H9 (cell line): Measurements from ENCODE around the gene PDF. TPM values are rescaled to one million over a fixed set of nuclear protein-coding genes. Genes with fewer than 3 reads are reported as not detected.

Experiments used
- DNase-seq: peaks from one replicate; pipeline ENCODE4 v3.0.0-alpha.2; 2017
- H2AFZ ChIP-seq: one replicate; pipeline ENCODE4 v1.6.1; 2013; ENCODE audit warnings: mild to moderate bottlenecking, low read length, control low read depth, moderate library complexity
- H2AK5ac ChIP-seq: 2 replicates; pipeline ENCODE4 v1.6.1; 2013; ENCODE audit warnings: low read length, control low read depth, mixed read lengths; ENCODE audit not compliant: insufficient read length
- H2BK120ac ChIP-seq: one replicate; pipeline ENCODE4 v1.6.1; 2013; ENCODE audit warnings: low read depth, mild to moderate bottlenecking, low read length, control low read depth, inconsistent platforms; ENCODE audit not compliant: poor library complexity, severe bottlenecking
- H2BK12ac ChIP-seq: 2 replicates; pipeline ENCODE4 v1.6.1; 2013; ENCODE audit warnings: low read length, control low read depth, mixed read lengths, low read depth; ENCODE audit not compliant: insufficient read length
- H2BK15ac ChIP-seq: 2 replicates; pipeline ENCODE4 v1.6.1; 2013; ENCODE audit warnings: low read depth, low read length, control low read depth
- H2BK20ac ChIP-seq: one replicate; pipeline ENCODE4 v1.6.1; 2013; ENCODE audit warnings: low read depth, mild to moderate bottlenecking, low read length, control low read depth, inconsistent platforms; ENCODE audit not compliant: poor library complexity, severe bottlenecking
- H2BK5ac ChIP-seq: 2 replicates; pipeline ENCODE4 v1.6.1; 2013; ENCODE audit warnings: low read length, control low read depth, mixed read lengths; ENCODE audit not compliant: insufficient read length
- H3K14ac ChIP-seq: 2 replicates; pipeline ENCODE4 v1.6.1; 2013; ENCODE audit warnings: low read length, control low read depth; ENCODE audit not compliant: insufficient read depth
- H3K18ac ChIP-seq: 2 replicates; pipeline ENCODE4 v1.6.1; 2013; ENCODE audit warnings: low read depth, mild to moderate bottlenecking, mixed read lengths, low read length, control low read depth; ENCODE audit not compliant: insufficient read length
- H3K23ac ChIP-seq: 2 replicates; pipeline ENCODE4 v1.6.1; 2013; ENCODE audit warnings: low read length, control low read depth, mixed read lengths, low read depth; ENCODE audit not compliant: insufficient read length
- H3K23me2 ChIP-seq: 2 replicates; pipeline ENCODE4 v1.6.1; 2013; ENCODE audit warnings: low read depth, mild to moderate bottlenecking, mixed read lengths, low read length, control low read depth; ENCODE audit not compliant: insufficient read length, poor library complexity, severe bottlenecking
- H3K27ac ChIP-seq: 2 replicates; pipeline ENCODE4 v1.5.1; 2013; ENCODE audit warnings: low read length, control low read depth, mixed read lengths, low read depth; ENCODE audit not compliant: insufficient read length
- H3K27me3 ChIP-seq: 2 replicates; pipeline ENCODE4 v1.6.1; 2013; ENCODE audit warnings: low read length, control low read depth, inconsistent platforms; ENCODE audit not compliant: insufficient read depth
- H3K4ac ChIP-seq: 2 replicates; pipeline ENCODE4 v1.6.1; 2013; ENCODE audit warnings: low read depth, mild to moderate bottlenecking, control low read depth, inconsistent platforms, low read length, moderate library complexity
- H3K4me1 ChIP-seq: 2 replicates; pipeline ENCODE4 v1.6.1; 2013; ENCODE audit warnings: low read length, control low read depth, inconsistent platforms; ENCODE audit not compliant: insufficient read depth
- H3K4me2 ChIP-seq: 2 replicates; pipeline ENCODE4 v1.6.1; 2013; ENCODE audit warnings: low read length, control low read depth, mixed read lengths; ENCODE audit not compliant: insufficient read length, insufficient read depth
- H3K56ac ChIP-seq: 2 replicates; pipeline ENCODE4 v1.6.1; 2013; ENCODE audit warnings: low read depth, mild to moderate bottlenecking, mixed read lengths, low read length, control low read depth; ENCODE audit not compliant: insufficient read length
- H3K79me1 ChIP-seq: 2 replicates; pipeline ENCODE4 v1.6.1; 2013; ENCODE audit warnings: low read depth, mild to moderate bottlenecking, moderate library complexity, low read length, control low read depth, inconsistent platforms; ENCODE audit not compliant: insufficient read depth, poor library complexity, severe bottlenecking
- H3K79me2 ChIP-seq: 2 replicates; pipeline ENCODE4 v1.6.1; 2013; ENCODE audit warnings: low read length, control low read depth, inconsistent platforms; ENCODE audit not compliant: insufficient read depth
- H3K9ac ChIP-seq: 2 replicates; pipeline ENCODE4 v1.6.1; 2013; ENCODE audit warnings: low read length, control low read depth, mixed read lengths; ENCODE audit not compliant: insufficient read length; ENCODE audit errors: extremely low read depth
- H3K9me3 ChIP-seq: one replicate; pipeline ENCODE4 v1.6.1; 2013; ENCODE audit warnings: low read depth, low read length, inconsistent platforms; ENCODE audit not compliant: control insufficient read depth
- H3T11ph ChIP-seq: one replicate; pipeline ENCODE4 v1.6.1; 2013; ENCODE audit warnings: mild to moderate bottlenecking, low read length, control low read depth, inconsistent platforms
- H4K20me1 ChIP-seq: one replicate; pipeline ENCODE4 v1.6.1; 2013; ENCODE audit not compliant: control insufficient read depth, insufficient read length, insufficient read depth
- H4K5ac ChIP-seq: 2 replicates; pipeline ENCODE4 v1.6.1; 2013; ENCODE audit warnings: low read depth, mild to moderate bottlenecking, mixed read lengths, low read length, control low read depth; ENCODE audit not compliant: insufficient read length
- H4K8ac ChIP-seq: replicated peaks from 2 replicates; pipeline ENCODE4 v1.6.1; 2013; ENCODE audit warnings: low read length, control low read depth, mixed read lengths, low read depth; ENCODE audit not compliant: insufficient read length
- H4K91ac ChIP-seq: 2 replicates; pipeline ENCODE4 v1.6.1; 2013; ENCODE audit warnings: low read depth, mild to moderate bottlenecking, moderate library complexity, mixed read lengths, low read length, control low read depth; ENCODE audit not compliant: insufficient read length
- H3K27ac Mint-ChIP-seq, 3 experiments: 2 replicates in 2 of 3; 3 replicates in 1 of 3; pipeline ENCODE4 v1.8.0; 2020 to 2021; ENCODE audit warnings: mixed read lengths in 3 of 3, mild to moderate bottlenecking in 1 of 3, moderate library complexity in 1 of 3
- H3K27me3 Mint-ChIP-seq: 2 replicates; pipeline ENCODE4 v1.8.0; 2021; ENCODE audit warnings: low read depth, mild to moderate bottlenecking, moderate library complexity, mixed read lengths
- H3K36me3 Mint-ChIP-seq, 3 experiments: 2 replicates in 2 of 3; 3 replicates in 1 of 3; pipeline ENCODE4 v1.8.0; 2020 to 2021; ENCODE audit warnings: low read depth in 3 of 3, mixed read lengths in 3 of 3; ENCODE audit not compliant: insufficient read depth in 1 of 3
- H3K4me1 Mint-ChIP-seq, 2 experiments: 2 replicates each; pipeline ENCODE4 v1.8.0; 2020; ENCODE audit warnings: mixed read lengths in 2 of 2
- H3K4me3 Mint-ChIP-seq, 2 experiments: 2 replicates in 1 of 2; 3 replicates in 1 of 2; pipeline ENCODE4 v1.8.0; 2020 to 2021; ENCODE audit warnings: mild to moderate bottlenecking in 2 of 2, mixed read lengths in 2 of 2, moderate library complexity in 1 of 2
- H3K9me3 Mint-ChIP-seq, 2 experiments: 2 replicates in 1 of 2; 3 replicates in 1 of 2; pipeline ENCODE4 v1.8.0; 2020; ENCODE audit warnings: mild to moderate bottlenecking in 2 of 2, mixed read lengths in 2 of 2, moderate library complexity in 1 of 2
- CTCF ChIP-seq: fragments of 200-600 bp; sonication (generic); conservative IDR thresholded peaks from 3 replicates; pipeline ENCODE4 v1.8.0; 2021; ENCODE audit warnings: antibody characterized with exemption, mild to moderate bottlenecking
- WGBS: extraction: QIAGEN DNeasy Blood & Tissue Kit; methylation state at CpG from one replicate; pipeline ENCODE4 v1.1.7; 2013; ENCODE audit warnings: missing lambda C conversion rate, low lambda C conversion rate, mixed read lengths; ENCODE audit not compliant: insufficient read length; ENCODE audit errors: extremely low coverage; 5-methylcytosine and 5-hydroxymethylcytosine counted together
- total RNA-seq: library from RNA; stranded (reverse); gene quantifications from 2 replicates; pipeline ENCODE4 v1.2.1, GENCODE V29; 2021

PDF gene
- total RNA-seq, 1 experiment from 2014 or later: 36.4 TPM

GRCh38 chr16:69318177-69318910, 12.0 kb downstream of the PDF start:
- Mint-ChIP-seq H3K27me3 (no peaks in the 10 kb centered on the region), H3K27ac (peak overlapping the region in 2 of 3 experiments; percentile 44 to 79; a peak in 2 of 7 replicates), H3K9me3 (no peaks in the 10 kb centered on the region), H3K36me3 (peaks cover 48 to 87% (median 77%) of the 10 kb centered on the region in 3 experiments), H3K4me3 (no peak overlapping the region), H3K4me1 (no peaks in the 10 kb centered on the region)
- Histone ChIP-seq H2AFZ (no peak overlapping the region), H2BK20ac (no peak overlapping the region), H3K23me2 (no peaks in the 10 kb centered on the region), H3K9ac (no peak overlapping the region), H3K23ac (no peak overlapping the region), H4K20me1 (no peaks in the 10 kb centered on the region), H3T11ph (no peak overlapping the region), H3K56ac (no peak overlapping the region), H4K8ac (no peak overlapping the region), H4K91ac (no peak overlapping the region), H3K27me3 (no peaks in the 10 kb centered on the region), H2BK5ac (no peak overlapping the region), H3K14ac (no peak overlapping the region), H3K79me1 (peaks cover 7% of the 10 kb centered on the region), H3K4me2 (no peak overlapping the region), H3K79me2 (no peaks in the 10 kb centered on the region), H2AK5ac (no peak overlapping the region), H3K4ac (no peak overlapping the region), H2BK15ac (no peak overlapping the region), H3K9me3 (no peaks in the 10 kb centered on the region), H2BK120ac (no peak overlapping the region), H4K5ac (no peak overlapping the region), H3K27ac (no peak overlapping the region), H3K4me1 (no peaks in the 10 kb centered on the region), H3K18ac (no peak overlapping the region), H2BK12ac (no peak overlapping the region)
- DNase-seq: no peak
- no peak for TF ChIP-seq CTCF
- WGBS: no CpG with 5 or more reads among the region's 30 CpGs
